ENCODE data around the gene SATB2.

The SATB2 gene

GRCh38 chr2:199452991-199453379 is 4.8 kb downstream of the SATB2 start:
- no peaks in the 10 kb centered on the region for H3K79me2 ChIP-seq (ENCODE audit: insufficient read depth, low read length)
- H3K27ac ChIP-seq (ENCODE audit: low read length): no peak overlapping the region
- no peak overlapping the region for H3K4me2 ChIP-seq (ENCODE audit: insufficient read depth, low read length)
- no peak overlapping the region for H2AFZ ChIP-seq (ENCODE audit: low read depth, low read length)
- TF ChIP-seq CTCF (IDR thresholded peaks at IDR 0.05; ENCODE audit: borderline replicate concordance, extremely low read depth, low read length, poor library complexity, severe bottlenecking) (no peak), EZH2 (IDR thresholded peaks at IDR 0.05; ENCODE audit: borderline replicate concordance, low read depth, low read length, severe bottlenecking) (no peak)
- ATAC-seq (ENCODE audit: insufficient read depth, low read depth) (no peak), DNase-seq (no peak)
- H3K4me1 ChIP-seq (ENCODE audit: insufficient read depth, low read length): no peaks in the 10 kb centered on the region
- no peaks in the 10 kb centered on the region for H4K20me1 ChIP-seq (ENCODE audit: insufficient read depth, low read length)
- no peak overlapping the region for H3K9ac ChIP-seq (ENCODE audit: low read depth, low read length)
- no peaks in the 10 kb centered on the region for H3K36me3 ChIP-seq (ENCODE audit: insufficient read depth, low read length)
- no peaks in the 10 kb centered on the region for H3K27me3 ChIP-seq (ENCODE audit: insufficient read depth, low read length, poor library complexity)
- H3K9me3 ChIP-seq (ENCODE audit: insufficient read depth, low read length, severe bottlenecking): no peaks in the 10 kb centered on the region
- H3K4me3 ChIP-seq (ENCODE audit: low read depth in 1 of 2, low read length in 2 of 2): no peak overlapping the region

- H3K27ac ChIP-seq (ENCODE audit: low read length): no peak overlapping the region
- DNase-seq: no peak
- no peak overlapping the region for H3K4me2 ChIP-seq (ENCODE audit: insufficient read depth, low read length)
- H3K4me1 ChIP-seq (ENCODE audit: insufficient read depth, low read length): no peaks in the 10 kb centered on the region
- H3K9me3 ChIP-seq (ENCODE audit: insufficient read depth, low read length, severe bottlenecking): no peaks in the 10 kb centered on the region
- H2AFZ ChIP-seq (ENCODE audit: low read depth, low read length): no peak overlapping the region
- no peaks in the 10 kb centered on the region for H3K79me2 ChIP-seq (ENCODE audit: insufficient read depth, low read length)
- no peaks in the 10 kb centered on the region for H3K36me3 ChIP-seq (ENCODE audit: insufficient read depth, low read length)
- no peak for ATAC-seq (ENCODE audit: insufficient read depth, low read depth)
- no peaks in the 10 kb centered on the region for H3K27me3 ChIP-seq (ENCODE audit: insufficient read depth, low read length, poor library complexity)
- TF ChIP-seq CTCF (IDR thresholded peaks at IDR 0.05; ENCODE audit: borderline replicate concordance, extremely low read depth, low read length, poor library complexity, severe bottlenecking): no peak
- TF ChIP-seq EZH2 (IDR thresholded peaks at IDR 0.05; ENCODE audit: borderline replicate concordance, low read depth, low read length, severe bottlenecking): no peak
- H3K4me3 ChIP-seq (ENCODE audit: low read depth in 1 of 2, low read length in 2 of 2): no peak overlapping the region
- H4K20me1 ChIP-seq (ENCODE audit: insufficient read depth, low read length): no peaks in the 10 kb centered on the region
- no peak overlapping the region for H3K9ac ChIP-seq (ENCODE audit: low read depth, low read length)
Observed at GRCh38 chr2:199452260-199452990, 5.3 kb downstream of the SATB2 start.

DNA sequence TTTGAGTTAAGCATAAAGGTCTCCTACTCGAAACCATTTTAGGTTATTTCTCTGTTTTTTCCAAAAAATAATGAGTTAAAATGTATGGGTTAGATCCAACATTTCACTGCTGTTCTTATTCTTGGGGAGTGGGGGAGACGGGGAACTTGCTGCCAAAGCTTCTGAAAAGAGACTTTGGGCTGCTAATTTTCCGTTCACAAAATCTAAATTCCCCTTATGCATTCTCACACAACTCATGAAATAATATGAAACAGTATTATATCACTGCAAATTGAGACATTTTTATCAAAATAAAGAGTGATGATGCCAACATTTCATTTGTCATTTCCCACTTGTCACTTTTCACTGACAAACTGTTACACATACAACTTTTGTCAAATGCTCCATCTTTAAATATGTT is 7.8 kb downstream of the SATB2 start:
- Histone ChIP-seq H3K9ac (ENCODE audit: low read depth, low read length) (no peak overlapping the region), H3K4me2 (ENCODE audit: insufficient read depth, low read length) (no peak overlapping the region), H4K20me1 (ENCODE audit: insufficient read depth, low read length) (no peaks in the 10 kb centered on the region), H3K4me1 (ENCODE audit: insufficient read depth, low read length) (no peaks in the 10 kb centered on the region), H3K9me3 (ENCODE audit: insufficient read depth, low read length, severe bottlenecking) (no peaks in the 10 kb centered on the region), H3K27ac (ENCODE audit: low read length) (no peak overlapping the region), H3K4me3 (ENCODE audit: low read depth in 1 of 2, low read length in 2 of 2) (no peak overlapping the region), H2AFZ (ENCODE audit: low read depth, low read length) (no peak overlapping the region), H3K27me3 (ENCODE audit: insufficient read depth, low read length, poor library complexity) (no peaks in the 10 kb centered on the region), H3K79me2 (ENCODE audit: insufficient read depth, low read length) (no peaks in the 10 kb centered on the region), H3K36me3 (ENCODE audit: insufficient read depth, low read length) (no peaks in the 10 kb centered on the region)
- no peak for ATAC-seq (ENCODE audit: insufficient read depth, low read depth)
- no peak for DNase-seq
- TF ChIP-seq CTCF (IDR thresholded peaks at IDR 0.05; ENCODE audit: borderline replicate concordance, extremely low read depth, low read length, poor library complexity, severe bottlenecking): no peak
- no peak for TF ChIP-seq EZH2 (IDR thresholded peaks at IDR 0.05; ENCODE audit: borderline replicate concordance, low read depth, low read length, severe bottlenecking)
